HL-60 (cell line): ENCODE measurements around the gene LAPTM5.

Source experiments
- DNase-seq, 2 experiments: peaks; one replicate each; pipeline ENCODE4 v3.0.0-alpha.2; 2010 to 2020; ENCODE audit warnings: low read depth in 1 of 2, low spot score in 1 of 2
- H3K27ac ChIP-seq: fragments of 250-450 bp; sonication (Bioruptor Pico); replicated peaks from 2 replicates; pipeline ENCODE4 v1.5.1; 2020; ENCODE audit warnings: mild to moderate bottlenecking, moderate library complexity
- H3K27me3 ChIP-seq: fragments of 250-450 bp; sonication (Bioruptor Pico); 2 replicates; pipeline ENCODE4 v1.5.1; 2021; ENCODE audit warnings: mild to moderate bottlenecking, moderate library complexity; ENCODE audit not compliant: insufficient read depth, poor library complexity, severe bottlenecking
- H3K4me3 ChIP-seq: replicated peaks from 2 replicates; pipeline ENCODE4 v1.5.1; 2011; ENCODE audit warnings: mild to moderate bottlenecking, control low read depth, low read length; ENCODE audit not compliant: insufficient read depth
- CTCF ChIP-seq: IDR thresholded peaks from one replicate; pipeline ENCODE4 v1.5.1; 2011; ENCODE audit warnings: low read length, control low read depth, inconsistent platforms; ENCODE audit not compliant: insufficient read depth
- GABPA ChIP-seq: IDR thresholded peaks from 2 replicates; pipeline ENCODE4 v1.6.1; 2012; ENCODE audit warnings: low read depth
- POLR2AphosphoS5 ChIP-seq: IDR thresholded peaks from 2 replicates; pipeline ENCODE4 v1.6.1; 2012; ENCODE audit warnings: low read depth
- REST ChIP-seq: IDR thresholded peaks from 2 replicates; pipeline ENCODE4 v1.6.1; 2012; ENCODE audit warnings: low read depth; ENCODE audit not compliant: insufficient replicate concordance
- SPI1 ChIP-seq: IDR thresholded peaks from 2 replicates; pipeline ENCODE4 v1.6.1; 2012; ENCODE audit warnings: low read depth, mild to moderate bottlenecking, borderline replicate concordance

The LAPTM5 gene

GRCh38 chr1:30787266-30787665, 29.7 kb upstream of the LAPTM5 start:
- no peak overlapping the region for H3K4me3 ChIP-seq
- H3K27ac ChIP-seq, result no peak overlapping the region
- TF ChIP-seq SPI1, result no peak
- no peak for TF ChIP-seq GABPA
- TF ChIP-seq POLR2AphosphoS5, result no peak
- no peak for TF ChIP-seq REST
- no peak for TF ChIP-seq CTCF
- H3K27me3 ChIP-seq, result no peaks in the 10 kb centered on the region
- DNase-seq, result no peak

GRCh38 chr1:30786264-30786991, 28.9 kb upstream of the LAPTM5 start:
- TF ChIP-seq GABPA (no peak), SPI1 (no peak), POLR2AphosphoS5 (no peak), CTCF (no peak), REST (no peak)
- no peak overlapping the region for H3K4me3 ChIP-seq
- no peak for DNase-seq
- H3K27ac ChIP-seq, result no peak overlapping the region
- H3K27me3 ChIP-seq, result no peaks in the 10 kb centered on the region

GRCh38 chr1:30785714-30786113, 28.1 kb upstream of the LAPTM5 start:
- Histone ChIP-seq H3K27ac (no peak overlapping the region), H3K27me3 (no peaks in the 10 kb centered on the region), H3K4me3 (no peak overlapping the region)
- TF ChIP-seq POLR2AphosphoS5 (no peak), REST (no peak), CTCF (no peak), GABPA (no peak), SPI1 (no peak)
- no peak for DNase-seq
